Uterus (tissue), 2 donors: ENCODE measurements around the gene DMD.

Experiments
- CTCF ChIP-seq, 4 experiments: fragments of 200-600 bp in 2 of 4; fragments of 450-650 bp in 2 of 4; sonication (generic) in 2 of 4; IDR thresholded peaks; one replicate each; pipeline ENCODE4 v1.5.1; 2016 to 2019; ENCODE audit warnings: antibody characterized with exemption in 4 of 4, mild to moderate bottlenecking in 2 of 4, moderate library complexity in 1 of 4
- POLR2A ChIP-seq, 2 donors: fragments of 450-650 bp; IDR thresholded peaks; one replicate each; pipeline ENCODE4 v1.6.1; 2016; ENCODE audit warnings: antibody characterized with exemption in 2 of 2, mild to moderate bottlenecking in 1 of 2, moderate library complexity in 1 of 2

GRCh38 chrX:31350808-31351074 lies 1860.6 kb downstream of the DMD start:
- TF ChIP-seq CTCF (IDR thresholded peaks at IDR 0.05): no peak
- TF ChIP-seq POLR2A (IDR thresholded peaks at IDR 0.05): no peak
